ENCODE measurements around the gene TRIM41.

TRIM41 gene

DNA sequence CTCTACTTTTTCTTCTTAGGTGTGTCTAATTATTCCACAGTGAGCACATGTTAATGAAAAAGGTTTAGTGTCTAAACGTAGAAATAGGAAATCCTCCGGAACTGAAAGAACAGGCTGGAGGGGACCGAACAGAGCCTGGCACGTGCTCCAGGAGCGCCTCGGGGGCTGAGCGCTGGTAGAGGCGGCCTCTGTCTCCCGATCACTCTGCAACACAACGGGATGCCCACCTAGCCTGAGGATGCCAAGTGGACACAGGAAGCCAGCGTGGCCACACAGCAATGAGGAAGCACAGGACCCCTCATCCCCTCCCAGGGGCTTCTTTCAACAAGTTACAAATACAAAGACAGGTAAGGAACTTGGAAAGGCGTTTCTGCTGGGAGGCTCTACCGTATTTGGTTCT lies 37.5 kb upstream of the TRIM41 start:
- TF ChIP-seq, protein P1, sequence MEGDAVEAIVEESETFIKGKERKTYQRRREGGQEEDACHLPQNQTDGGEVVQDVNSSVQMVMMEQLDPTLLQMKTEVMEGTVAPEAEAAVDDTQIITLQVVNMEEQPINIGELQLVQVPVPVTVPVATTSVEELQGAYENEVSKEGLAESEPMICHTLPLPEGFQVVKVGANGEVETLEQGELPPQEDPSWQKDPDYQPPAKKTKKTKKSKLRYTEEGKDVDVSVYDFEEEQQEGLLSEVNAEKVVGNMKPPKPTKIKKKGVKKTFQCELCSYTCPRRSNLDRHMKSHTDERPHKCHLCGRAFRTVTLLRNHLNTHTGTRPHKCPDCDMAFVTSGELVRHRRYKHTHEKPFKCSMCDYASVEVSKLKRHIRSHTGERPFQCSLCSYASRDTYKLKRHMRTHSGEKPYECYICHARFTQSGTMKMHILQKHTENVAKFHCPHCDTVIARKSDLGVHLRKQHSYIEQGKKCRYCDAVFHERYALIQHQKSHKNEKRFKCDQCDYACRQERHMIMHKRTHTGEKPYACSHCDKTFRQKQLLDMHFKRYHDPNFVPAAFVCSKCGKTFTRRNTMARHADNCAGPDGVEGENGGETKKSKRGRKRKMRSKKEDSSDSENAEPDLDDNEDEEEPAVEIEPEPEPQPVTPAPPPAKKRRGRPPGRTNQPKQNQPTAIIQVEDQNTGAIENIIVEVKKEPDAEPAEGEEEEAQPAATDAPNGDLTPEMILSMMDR (IDR thresholded peaks at IDR 0.05; ENCODE audit: low read depth, low read length): no peak
- DNase-seq (ENCODE audit: extremely low read depth, low read depth): no peak

DNA sequence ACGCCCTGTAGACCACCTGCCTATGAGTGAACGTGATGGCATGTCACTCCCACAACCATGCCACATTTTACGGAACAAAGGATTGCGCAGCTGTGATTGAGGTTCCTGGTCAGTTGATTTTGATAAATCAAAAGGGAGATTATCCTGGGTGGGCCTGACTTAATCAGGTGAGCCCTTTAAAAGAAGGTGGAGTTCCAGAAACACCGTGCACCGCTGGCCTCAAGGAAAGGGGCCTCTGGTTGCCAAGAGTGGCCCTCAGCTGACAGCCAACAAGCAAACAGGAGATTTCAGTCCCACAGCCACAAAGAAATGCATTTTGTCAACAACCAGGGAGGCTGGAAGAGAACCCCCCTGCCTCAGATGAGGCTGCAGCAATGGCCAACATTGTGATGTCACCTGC lies 37.1 kb upstream of the TRIM41 start:
- TF ChIP-seq, protein P1 (IDR thresholded peaks at IDR 0.05; ENCODE audit: low read depth, low read length): no peak
- no peak for DNase-seq (ENCODE audit: extremely low read depth, low read depth)

DNA sequence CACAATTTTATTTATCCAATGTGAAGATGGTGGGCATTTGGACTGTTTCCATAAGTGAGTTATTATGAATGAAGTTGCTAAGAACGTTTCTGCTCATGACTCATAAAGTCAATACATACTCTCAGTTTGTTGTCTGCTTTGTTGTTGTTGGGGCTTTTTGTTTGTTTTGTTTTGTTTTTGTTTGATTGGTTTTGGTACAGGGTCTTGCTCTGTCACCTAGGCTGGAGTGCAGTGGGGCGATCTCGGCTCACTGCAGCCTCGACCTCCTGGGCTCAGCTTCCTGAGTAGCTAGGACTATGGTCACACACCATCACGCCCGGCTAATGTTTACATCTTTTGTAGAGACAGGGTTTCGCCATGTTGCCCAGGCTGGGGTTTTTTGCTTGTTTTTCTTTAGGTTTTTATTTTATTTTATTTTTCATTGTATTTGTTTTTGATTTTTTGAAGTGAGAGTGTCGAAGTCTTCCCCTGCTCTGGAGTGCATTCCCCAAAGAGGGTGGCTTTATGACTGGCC lies 36.0 kb upstream of the TRIM41 start:
- TF ChIP-seq, protein P1 (IDR thresholded peaks at IDR 0.05; ENCODE audit: low read depth, low read length): no peak
- DNase-seq (ENCODE audit: extremely low read depth, low read depth): no peak

DNA sequence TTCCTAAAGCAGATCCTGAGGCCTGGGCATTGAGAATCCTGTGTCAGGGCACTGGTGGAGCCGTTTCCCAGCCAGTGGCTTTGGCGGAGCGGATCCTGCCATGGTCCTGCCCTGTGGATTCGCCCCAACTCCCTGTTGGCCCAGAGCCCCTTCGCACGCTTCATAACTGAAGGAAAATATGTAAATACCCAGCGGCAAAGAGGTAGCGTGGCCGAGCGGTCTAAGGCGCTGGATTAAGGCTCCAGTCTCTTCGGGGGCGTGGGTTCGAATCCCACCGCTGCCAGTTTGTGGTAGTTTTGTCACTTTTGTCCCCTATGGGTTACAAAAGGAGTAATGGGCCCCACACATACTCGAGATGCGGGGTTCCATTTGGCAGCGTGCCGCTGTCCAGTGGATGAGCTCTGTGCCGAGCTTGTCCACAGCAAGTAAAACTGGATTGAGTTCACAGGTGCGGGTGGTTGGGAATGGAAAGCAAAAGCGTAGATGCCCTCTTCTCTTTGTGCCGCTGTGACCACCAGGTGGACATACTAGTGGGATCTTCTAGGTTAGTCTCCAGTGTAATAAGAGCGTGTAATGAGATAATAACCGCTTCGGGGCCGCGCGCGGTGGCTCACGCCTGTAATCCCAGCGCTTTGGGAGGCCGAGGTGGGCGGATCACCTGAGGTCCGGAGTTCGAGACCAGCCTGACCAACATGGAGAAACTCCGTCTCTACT lies 35.4 kb upstream of the TRIM41 start:
- TF ChIP-seq, protein P1 (IDR thresholded peaks at IDR 0.05; ENCODE audit: low read depth, low read length): peak; percentile 21; the same call in 1 of the 2 replicates
- no peak for DNase-seq (ENCODE audit: extremely low read depth, low read depth)

DNA sequence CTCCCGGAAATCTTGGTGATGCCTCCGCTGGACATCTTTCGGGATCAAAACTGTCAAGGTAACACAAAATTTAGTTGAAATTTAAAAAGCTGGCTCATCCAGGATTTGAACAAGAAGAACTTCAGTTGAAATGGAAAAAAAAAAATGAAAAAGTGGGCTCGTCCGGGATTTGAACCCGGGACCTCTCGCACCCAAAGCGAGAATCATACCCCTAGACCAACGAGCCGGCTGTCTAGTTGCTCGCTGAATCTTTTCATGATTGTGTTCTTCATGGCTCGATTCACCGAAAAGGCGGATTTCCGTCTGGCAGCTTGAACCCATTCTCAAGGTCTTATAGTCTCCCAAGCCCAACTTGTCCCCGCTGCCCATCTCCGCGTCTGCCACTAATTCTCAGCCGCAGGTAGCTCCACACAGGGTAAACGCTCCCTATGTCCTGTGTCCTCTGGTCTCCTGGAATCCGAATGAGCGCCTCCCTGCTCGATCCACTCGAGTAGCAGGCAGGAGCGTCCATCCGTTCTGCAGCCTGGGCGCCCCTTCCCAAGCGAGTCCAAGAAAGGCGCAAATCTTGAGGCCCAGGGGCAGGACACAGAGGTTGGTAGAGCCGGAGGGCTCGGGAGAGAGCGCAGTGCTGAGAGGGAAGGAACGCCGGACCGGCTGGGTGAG lies 34.2 kb upstream of the TRIM41 start:
- TF ChIP-seq, protein P1 (IDR thresholded peaks at IDR 0.05; ENCODE audit: low read depth, low read length): no peak; the same call in 1 of the 2 replicates
- DNase-seq (ENCODE audit: extremely low read depth, low read depth): no peak

DNA sequence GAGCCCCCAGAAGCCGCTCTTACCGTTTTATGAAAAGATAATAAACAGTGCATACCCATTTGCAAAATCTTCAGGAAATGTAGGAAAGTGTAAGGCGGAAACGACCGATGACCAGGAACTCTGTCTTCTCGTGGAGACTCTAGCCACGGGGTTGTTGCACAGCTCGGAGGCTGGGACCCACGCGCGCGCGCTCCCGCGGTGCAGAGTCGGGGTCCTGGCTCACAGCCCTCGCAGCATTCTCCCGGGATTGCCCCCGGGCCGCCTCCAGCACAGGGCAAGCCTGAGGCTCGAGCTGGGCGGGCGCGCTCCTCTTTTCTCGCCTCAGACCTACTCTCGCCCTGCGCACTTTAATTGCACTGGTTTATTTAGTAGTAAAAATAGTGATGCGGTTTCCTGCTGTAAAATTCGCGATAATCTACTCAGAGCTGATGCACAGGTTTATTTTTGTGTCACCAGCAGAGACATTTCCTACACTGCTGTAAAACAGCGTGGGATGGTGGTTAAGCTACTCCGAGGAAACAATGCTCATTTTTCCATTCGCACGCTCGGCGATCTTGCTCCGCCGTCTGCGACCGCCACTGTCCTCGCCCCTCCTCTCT lies 33.6 kb upstream of the TRIM41 start:
- no peak for DNase-seq (ENCODE audit: extremely low read depth, low read depth)
- TF ChIP-seq, protein P1 (IDR thresholded peaks at IDR 0.05; ENCODE audit: low read depth, low read length): no peak
